ENCODE measurements around the gene GPRC5B.

Gene GPRC5B

DNA sequence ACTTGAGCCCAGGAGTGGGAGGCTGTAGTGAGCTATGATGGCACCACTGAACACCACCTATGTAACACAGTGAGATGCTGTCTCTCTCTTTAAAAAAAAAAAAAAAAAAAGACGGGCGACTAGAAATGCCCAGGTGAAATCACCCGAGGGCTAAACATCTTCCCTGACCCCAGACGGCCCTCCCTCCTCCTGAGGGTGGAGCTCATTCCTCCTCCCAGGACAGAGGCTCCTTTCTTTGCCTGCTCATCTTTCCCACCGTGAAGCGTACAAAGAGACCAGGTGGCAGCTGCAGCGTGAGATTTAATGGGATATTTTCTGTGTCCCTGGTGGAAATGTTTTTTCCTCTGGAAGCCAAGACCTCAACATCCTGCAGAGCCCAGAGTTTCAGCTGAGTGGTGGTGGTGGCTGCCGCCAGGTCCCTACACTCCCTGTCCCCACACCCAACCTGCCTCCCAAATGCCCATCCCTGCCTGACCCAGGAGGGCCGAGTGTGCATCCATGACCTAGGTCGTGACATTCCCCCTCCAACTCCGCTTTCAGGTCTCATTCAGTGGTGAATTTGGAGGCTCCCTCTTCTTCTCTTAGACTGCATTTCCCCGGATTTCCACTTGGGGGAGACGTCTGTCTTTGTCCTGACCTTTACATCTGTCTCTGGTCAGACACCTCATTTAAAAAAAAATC lies 14.4 kb upstream of the GPRC5B start:
- peak; percentile 15 for DNase-seq (ENCODE audit: low read depth)
- H3K4me3 ChIP-seq (ENCODE audit: low read depth, low read length), result no peak overlapping the region
- TF ChIP-seq, protein P1, sequence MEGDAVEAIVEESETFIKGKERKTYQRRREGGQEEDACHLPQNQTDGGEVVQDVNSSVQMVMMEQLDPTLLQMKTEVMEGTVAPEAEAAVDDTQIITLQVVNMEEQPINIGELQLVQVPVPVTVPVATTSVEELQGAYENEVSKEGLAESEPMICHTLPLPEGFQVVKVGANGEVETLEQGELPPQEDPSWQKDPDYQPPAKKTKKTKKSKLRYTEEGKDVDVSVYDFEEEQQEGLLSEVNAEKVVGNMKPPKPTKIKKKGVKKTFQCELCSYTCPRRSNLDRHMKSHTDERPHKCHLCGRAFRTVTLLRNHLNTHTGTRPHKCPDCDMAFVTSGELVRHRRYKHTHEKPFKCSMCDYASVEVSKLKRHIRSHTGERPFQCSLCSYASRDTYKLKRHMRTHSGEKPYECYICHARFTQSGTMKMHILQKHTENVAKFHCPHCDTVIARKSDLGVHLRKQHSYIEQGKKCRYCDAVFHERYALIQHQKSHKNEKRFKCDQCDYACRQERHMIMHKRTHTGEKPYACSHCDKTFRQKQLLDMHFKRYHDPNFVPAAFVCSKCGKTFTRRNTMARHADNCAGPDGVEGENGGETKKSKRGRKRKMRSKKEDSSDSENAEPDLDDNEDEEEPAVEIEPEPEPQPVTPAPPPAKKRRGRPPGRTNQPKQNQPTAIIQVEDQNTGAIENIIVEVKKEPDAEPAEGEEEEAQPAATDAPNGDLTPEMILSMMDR (IDR thresholded peaks at IDR 0.05; ENCODE audit: low read depth, low read length, missing control alignments), result peak; percentile 88

DNA sequence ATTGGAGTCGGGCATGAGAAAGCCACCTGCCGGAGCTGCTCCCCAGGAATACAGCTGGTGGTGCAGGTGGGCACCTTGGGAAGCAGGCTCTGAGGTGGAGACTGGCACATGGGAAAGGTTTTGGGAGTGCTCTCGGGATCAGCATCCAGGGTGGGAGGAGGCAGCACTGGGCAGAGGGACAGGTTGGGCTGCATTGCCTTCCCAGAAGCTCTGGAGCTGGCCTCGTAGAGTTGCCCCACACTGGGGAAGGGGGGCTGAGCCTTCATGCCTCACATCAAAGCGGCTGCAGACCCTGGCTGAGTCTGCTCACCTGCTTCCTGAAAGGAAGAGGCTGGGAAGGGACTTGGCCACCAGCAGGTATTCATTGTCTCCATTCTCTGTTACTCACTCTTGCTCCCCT lies 13.5 kb upstream of the GPRC5B start:
- DNase-seq (ENCODE audit: low read depth), result no peak
- TF ChIP-seq, protein P1 (IDR thresholded peaks at IDR 0.05; ENCODE audit: low read depth, low read length, missing control alignments), result no peak

DNA sequence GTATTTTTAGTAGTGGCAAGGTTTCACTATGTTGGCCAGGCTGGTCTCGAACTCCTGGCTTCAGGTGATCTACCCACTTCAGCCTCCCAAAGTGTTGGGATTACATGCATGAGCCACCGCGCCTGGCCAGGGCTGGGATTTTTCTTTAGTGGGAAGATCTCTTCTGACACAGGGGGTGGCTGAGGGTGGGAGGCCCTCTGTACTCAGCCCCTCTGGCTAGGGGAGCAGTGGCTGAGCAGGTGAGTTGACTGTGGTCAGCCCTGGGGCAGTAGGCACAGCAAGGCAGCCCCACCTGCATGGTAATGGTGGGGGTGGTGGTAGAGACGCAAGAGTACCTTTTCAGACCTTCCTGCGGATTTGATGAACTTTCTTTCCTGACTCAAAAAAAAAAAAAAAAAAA lies 12.3 kb upstream of the GPRC5B start:
- no peak for DNase-seq (ENCODE audit: low read depth)
- H3K4me3 ChIP-seq (ENCODE audit: low read depth, low read length), result no peak overlapping the region
- TF ChIP-seq, protein P1 (IDR thresholded peaks at IDR 0.05; ENCODE audit: low read depth, low read length, missing control alignments), result no peak

More for the DNA sequence above, 13.5 kb upstream of the GPRC5B start:
- H3K4me3 ChIP-seq (ENCODE audit: low read depth, low read length), result no peak overlapping the region

GRCh38 chr16:19894586-19894985 lies 9.9 kb upstream of the GPRC5B start:
- TF ChIP-seq, protein P1 (IDR thresholded peaks at IDR 0.05; ENCODE audit: low read depth, low read length, missing control alignments), result no peak
- DNase-seq (ENCODE audit: low read depth), result no peak
- H3K4me3 ChIP-seq (ENCODE audit: low read depth, low read length), result no peak overlapping the region

- TF ChIP-seq, protein P1 (IDR thresholded peaks at IDR 0.05; ENCODE audit: low read depth, low read length, missing control alignments), result no peak
- H3K4me3 ChIP-seq (ENCODE audit: low read depth, low read length), result no peak overlapping the region
- DNase-seq (ENCODE audit: low read depth), result no peak
Measured at GRCh38 chr16:19892902-19893301, 8.3 kb upstream of the GPRC5B start.

GRCh38 chr16:19890901-19891300 lies 6.3 kb upstream of the GPRC5B start:
- no peak for DNase-seq (ENCODE audit: low read depth)
- H3K4me3 ChIP-seq (ENCODE audit: low read depth, low read length), result no peak overlapping the region
- TF ChIP-seq, protein P1 (IDR thresholded peaks at IDR 0.05; ENCODE audit: low read depth, low read length, missing control alignments), result no peak

GRCh38 chr16:19888834-19889233 lies 4.2 kb upstream of the GPRC5B start:
- no peak overlapping the region for H3K4me3 ChIP-seq (ENCODE audit: low read depth, low read length)
- TF ChIP-seq, protein P1 (IDR thresholded peaks at IDR 0.05; ENCODE audit: low read depth, low read length, missing control alignments), result no peak
- DNase-seq (ENCODE audit: low read depth), result no peak
